ENCODE results near the gene BNC1.
"Not testable (repeated sequence)": the region's sequence is repeated elsewhere in the genome, so short reads cannot be mapped to it uniquely, and the experiment has no call there.

Gene BNC1

DNA sequence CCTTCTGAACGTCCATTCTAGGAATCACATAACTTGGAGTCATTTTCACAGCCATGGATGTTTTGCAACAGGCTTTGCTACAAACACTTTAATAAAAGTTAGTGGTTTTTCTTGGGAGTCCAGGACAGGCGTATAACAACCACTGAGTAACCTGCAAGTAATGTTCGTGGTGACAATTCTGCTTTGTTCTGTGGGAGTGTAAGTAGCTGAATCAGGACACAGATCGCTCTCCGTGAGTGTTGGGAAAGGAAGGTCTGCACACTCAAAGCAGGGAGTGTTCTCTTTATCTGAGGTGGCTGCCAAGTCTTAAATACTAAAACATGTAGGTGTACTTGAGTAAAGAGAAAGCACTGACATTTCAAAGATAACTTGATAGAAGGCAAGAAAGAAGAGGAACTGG, 7.9 kb upstream of the BNC1 start:
- DNase-seq = no peak

DNA sequence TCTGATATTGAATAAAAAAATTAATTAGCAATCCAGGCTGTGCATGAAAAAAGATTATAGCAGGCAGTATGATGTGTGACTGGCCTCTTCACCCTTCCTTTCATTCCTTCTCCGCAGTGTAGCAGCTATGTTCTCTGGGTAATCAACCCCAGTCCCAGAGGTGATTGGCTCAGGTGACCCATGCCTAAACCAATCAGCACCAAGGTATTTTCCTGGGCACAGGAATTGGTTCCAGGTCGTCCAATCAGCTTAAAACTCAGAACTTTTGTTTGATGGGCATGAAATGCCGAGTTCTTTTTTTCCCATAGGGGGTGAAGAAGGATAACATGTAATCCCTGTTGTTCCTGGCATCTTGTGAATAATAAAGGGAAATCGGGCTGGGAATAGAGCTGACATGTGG, 5.8 kb upstream of the BNC1 start:
- no peak for DNase-seq

GRCh38 chr15:83289160-83289559, 4.7 kb upstream of the BNC1 start:
- DNase-seq = no peak

DNA sequence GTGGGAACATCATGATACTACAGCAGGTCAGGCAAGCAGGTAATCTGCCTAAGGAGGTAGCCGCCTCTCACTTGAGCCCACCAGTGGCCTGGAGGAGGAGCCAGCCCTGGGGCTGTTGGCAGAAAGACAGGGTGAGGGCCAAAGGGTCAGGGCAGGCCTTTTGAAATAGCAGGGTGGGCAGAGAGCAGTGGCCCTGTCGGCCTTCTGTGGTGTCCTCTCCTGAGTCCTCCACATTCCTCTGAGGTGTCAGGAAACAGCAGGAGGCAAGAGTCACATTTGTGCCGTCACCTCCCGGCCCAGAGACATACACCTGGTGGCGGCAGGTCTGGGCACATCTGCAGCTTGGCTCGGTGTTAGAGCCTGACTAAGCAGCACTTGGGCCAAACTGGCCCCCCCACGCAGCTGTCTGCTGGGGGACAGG, 3.9 kb upstream of the BNC1 start:
- DNase-seq = no peak

GRCh38 chr15:83287541-83288027, 3.1 kb upstream of the BNC1 start:
- no peak for DNase-seq

- no peak for DNase-seq
These were observed 1.6 kb upstream of the BNC1 start for GRCh38 chr15:83285979-83286553.

- DNase-seq = no peak
These were observed 967 bp upstream of the BNC1 start for GRCh38 chr15:83285284-83285978.

- no peak for DNase-seq
These were observed 478 bp downstream of the BNC1 start for GRCh38 chr15:83283813-83284558.

DNA sequence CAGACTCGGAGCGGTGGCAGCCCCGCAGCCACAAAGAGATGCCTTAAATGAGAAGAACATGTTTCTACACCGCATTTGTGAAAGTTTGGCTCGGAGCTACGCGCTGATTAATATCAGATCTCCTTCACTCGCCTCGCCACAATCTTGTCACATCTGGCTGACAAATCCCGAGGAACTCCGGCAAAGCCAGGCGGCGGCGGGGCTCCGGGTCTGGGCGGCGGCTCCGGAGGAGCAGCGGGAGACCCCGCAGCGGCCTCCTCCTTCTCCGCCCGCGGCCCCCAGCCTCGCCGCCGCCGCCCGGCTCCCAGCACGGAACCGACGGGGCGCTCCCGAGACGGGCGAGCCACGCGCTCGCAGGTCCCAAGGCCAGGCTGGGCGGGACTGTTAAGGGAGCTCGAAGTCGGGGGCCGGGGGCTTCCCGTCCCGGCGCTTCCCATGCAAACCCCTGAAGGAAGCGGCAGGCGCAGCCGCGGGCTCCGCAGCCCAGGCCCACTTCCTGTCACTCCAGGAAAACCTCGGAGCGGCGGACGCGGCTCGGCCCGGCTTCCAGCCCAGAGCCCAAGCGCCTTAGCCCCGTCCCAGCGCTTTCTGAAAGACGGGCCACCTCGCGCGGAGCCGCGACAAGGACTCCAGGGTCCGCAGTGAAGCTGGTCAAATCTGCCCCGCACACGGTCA, 1.2 kb downstream of the BNC1 start:
- DNase-seq = no peak

- no peak for DNase-seq
These were observed 1.7 kb downstream of the BNC1 start for GRCh38 chr15:83282776-83283137.

GRCh38 chr15:83282141-83282540, 2.3 kb downstream of the BNC1 start:
- DNase-seq = no peak

- DNase-seq = no peak
These were observed 6.3 kb downstream of the BNC1 start for GRCh38 chr15:83278191-83278590.

- no peak for DNase-seq
These were observed 7.8 kb downstream of the BNC1 start for GRCh38 chr15:83276661-83277060.

- DNase-seq = no peak
These were observed 9.1 kb downstream of the BNC1 start for GRCh38 chr15:83275412-83275811.

DNA sequence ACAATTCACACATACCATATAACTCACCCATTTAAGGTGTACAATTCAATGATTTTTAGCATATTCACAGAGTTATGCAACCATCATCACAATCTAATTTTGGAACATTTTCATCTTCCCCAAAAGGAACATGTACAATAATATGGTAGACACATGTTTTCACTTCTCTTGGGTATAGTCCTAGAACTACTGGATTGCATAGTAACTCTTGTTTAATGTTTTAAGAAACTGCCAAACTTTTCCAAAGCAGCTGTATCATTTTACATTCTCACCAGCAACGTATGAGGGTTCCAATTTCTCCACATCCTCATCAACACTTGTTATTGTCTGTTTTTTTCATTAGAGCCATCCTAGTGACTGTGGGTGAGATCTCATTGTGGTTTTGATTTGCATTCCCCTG, 14.3 kb downstream of the BNC1 start:
- DNase-seq = no peak

DNA sequence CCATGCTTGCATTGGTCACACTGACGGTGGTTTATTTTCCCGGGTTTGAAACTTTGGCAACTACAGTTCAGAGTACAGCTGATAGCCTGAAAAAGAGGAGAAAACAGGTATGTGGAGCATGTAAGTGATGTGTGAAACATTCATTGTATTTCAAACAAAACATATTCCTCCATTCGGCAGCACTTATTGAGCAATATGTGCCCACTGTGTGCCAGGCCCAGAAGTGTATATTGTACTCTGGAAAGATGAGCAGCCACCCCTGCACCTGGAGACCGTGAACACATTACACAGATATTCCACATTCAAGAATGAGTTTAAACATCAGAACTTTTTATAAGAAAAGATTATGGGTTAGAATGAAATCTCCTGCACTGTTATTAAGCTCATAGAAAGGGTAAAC, 16.3 kb downstream of the BNC1 start:
- DNase-seq = no peak

DNA sequence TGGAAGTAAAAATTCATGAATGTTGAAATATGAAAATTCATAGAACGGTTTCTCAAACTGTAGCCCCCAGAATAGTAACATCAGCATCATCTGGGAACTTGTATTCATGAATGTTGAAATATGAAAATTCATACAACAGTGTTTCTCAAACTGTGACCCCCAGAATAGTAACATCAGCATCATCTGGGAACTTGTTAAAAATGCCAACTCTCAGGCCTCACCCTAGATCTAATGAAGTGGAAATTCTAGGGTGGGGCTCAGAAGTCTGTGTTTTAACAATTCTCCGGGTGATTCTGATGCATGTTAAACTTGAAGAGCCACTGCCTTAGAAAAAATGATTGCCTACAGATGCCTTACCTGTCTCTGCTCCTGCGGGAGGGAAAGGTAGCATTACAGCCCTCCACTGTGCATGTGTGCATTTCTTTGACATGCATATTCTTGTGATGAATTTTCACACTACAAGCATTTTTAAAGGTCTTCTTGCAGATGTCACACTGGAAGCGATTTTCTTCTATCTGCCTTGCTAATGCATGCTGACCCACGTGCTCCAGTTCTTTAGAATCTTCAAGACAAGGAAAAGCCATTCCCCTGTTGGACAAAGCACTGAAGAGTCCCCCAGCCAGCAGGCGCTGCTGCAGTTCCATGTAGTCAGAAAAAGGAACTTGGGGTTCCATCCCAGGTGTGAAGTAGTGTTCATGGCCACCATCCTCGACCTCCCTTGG, 21.7 kb downstream of the BNC1 start:
- no peak for DNase-seq

GRCh38 chr15:83262181-83262580, 22.3 kb downstream of the BNC1 start:
- not testable (repeated sequence) for DNase-seq

DNA sequence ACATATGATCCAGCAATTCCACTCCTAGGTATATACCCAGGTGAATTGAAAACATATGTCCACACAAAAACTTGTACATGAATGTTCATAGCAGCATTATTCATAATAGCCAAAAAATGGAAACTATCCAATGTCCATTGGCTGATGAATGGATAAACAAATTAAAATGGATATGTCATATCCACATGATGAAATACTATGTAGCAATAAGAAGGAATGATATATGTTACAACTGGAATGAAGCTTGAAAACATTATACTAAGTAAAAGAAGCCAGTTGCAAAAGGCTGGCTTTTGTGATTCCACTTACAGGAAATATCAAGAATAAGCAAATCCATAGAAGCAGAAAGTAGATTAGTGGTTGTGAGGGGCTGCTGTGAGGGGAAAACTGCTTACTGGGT, 33.7 kb downstream of the BNC1 start:
- no peak for DNase-seq

- DNase-seq = no peak
These were observed 35.5 kb downstream of the BNC1 start for GRCh38 chr15:83249030-83249343.

- DNase-seq = peak; percentile 11
These were observed 36.1 kb downstream of the BNC1 start for GRCh38 chr15:83248151-83249029.

DNA sequence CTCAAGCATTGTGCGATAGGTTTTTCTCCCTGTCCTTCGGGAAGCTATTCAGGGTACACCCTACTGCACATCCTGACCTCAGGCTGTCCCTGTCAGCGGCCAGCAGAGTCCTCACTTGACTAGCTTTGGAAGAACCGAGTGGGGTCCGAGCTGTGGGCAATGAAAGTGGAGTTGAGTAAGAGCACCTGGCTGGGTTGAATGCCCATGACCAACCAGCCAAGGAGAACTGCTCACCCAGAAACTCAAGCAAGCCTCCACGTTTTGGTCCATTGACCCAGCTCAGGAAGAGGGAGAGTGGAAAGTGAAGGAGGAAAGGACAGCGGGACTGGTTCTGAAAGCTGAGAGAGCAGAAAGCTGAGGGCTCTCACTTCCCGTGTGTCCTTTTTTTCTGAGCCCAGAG, 40.8 kb downstream of the BNC1 start:
- DNase-seq = no peak
